Activated effector memory CD4-positive, alpha-beta T cell treated with Interleukin-2 at 50 U/mL for 16 hours (primary cell): ENCODE results near the gene KDM2B.

Source experiments
- DNase-seq: peaks from one replicate; pipeline ENCODE4 v3.0.0-alpha.2; 2020

KDM2B gene

DNA sequence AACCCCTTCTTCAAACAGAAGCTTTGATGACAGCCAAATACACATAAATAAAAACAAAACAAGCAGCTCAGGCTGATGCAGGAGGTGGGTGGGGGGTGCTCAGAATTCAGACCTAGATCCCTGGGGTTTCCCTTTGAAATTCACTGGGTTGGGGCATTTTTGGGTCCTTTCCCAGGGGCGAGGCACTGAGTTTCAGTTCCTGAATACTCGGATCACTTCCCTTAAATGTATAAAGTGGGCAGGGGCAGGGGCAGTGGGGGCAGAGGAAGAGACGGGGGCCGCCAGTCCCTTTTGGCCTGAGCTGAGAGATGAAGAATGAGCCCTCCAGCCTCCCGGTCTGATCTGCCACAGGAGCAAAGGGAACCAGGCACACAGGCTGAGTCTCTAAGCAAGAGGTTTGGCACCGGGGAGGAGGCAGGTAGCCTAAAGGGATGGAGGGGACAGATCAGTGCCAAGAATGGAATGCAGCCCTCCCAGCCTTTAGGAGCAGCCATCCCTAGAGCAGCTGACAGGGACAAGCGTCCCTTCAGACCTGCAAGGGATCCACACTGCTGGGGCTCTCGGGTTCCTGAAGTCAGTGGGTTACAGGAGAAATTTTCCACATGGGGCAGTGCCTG, 20.3 kb downstream of the KDM2B start:
- no peak for DNase-seq

DNA sequence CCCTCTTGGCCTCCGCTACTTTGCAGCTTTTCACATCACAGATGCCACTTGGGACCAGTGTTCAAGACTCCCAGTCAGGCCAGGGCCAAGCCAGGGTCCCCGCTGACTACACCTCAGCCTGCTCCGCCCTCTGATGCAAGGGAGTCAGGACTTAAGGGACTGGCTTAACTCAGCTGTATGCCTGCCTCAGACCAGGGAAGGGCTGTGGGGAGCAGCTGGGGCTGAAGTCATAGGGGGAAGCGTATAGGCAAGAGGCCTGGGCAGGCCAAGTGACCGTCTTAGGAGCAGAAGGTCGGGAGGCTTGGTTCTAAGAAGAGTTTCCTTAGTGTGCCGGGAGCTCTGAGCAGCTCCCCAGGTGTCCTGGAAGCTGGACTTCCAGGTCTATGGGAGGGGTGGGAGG, 21.9 kb downstream of the KDM2B start:
- no peak for DNase-seq

DNA sequence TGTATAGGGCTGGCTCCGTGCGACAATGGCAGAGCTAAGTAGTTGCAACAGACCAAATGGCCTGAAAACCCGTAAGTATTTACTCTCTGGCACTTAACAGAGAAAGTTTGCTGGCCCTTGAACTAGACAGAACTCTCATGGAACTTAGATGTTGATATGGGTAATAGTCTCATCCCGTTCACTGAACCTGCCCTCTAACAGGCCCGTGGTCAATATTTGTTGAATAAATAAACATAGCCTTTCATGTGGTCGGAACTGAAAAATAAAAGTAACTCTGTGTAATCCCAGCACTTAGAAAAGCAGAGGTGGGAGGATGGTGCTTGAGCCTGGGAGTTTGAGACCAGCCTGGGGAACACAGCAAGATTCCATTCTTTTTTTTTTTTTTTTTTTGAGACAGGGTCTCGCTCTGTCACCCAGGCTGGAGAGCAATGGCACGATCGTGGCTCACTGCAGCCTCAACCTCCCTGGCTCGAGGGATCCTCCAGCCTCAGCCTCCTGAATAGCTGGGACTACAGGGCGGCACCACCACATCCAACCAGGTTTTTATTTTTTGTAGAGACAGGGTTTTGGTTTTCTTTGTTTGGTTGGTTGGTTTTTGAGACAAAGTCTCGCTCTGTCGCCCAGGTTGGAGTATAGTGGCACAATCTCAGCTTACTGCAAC, 29.7 kb downstream of the KDM2B start:
- no peak for DNase-seq

DNA sequence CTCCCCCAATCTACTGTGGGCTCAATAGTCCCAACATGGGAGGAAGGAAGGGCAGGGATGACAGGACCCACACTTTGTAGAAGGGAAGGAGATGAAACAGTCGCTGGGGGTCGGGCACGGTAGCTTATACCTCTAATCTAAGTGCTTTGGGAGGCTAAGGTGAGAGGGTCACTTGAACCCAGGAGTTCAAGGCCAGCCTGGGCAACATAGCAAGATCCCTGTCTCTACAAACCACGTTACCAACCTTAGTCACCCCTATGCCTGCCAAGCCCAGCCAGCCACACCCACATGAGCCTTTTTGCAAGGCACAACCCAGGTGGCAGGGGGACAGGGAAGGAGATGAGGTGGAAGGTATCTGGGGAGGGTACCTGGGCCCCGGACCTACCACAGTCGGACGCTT, 31.7 kb downstream of the KDM2B start:
- no peak for DNase-seq

DNA sequence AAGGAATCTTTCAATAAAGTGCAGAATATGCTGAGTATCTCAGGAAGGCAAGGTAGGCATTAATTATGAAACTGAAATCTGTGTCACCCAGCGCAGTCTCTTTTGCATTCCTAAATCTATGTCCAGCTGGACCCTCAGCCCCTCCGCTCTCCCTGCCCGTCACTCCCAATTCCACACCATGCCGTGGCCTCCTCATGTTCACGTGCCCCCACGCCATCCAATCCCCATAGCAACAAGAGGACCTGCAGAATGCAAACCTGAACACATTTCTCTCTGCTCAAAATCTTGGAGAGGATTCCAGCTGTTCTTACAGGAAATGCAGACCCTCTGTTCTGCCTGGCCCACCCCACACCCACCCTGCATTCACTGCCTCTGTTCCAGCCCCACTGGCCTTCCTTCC, 35.3 kb downstream of the KDM2B start:
- DNase-seq, result no peak

DNA sequence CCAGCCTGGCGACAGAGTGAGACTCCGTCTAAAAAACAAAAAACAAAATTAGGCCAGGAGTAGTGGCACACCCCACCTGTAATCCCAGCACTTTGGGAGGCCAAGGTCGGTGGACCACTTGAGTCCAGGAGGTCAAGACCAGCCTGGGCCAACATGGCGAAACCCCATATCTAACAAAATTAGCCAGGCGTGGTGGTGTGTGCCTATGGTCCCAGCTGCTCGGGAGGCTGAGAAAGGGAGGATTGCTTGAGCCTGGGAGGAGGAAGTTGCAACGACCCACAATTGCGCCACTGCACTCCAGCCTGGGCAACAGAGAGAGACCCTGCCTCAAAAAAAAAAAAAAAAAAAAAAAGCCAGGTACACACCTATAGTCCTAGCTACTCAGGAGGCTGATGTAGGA, 37.0 kb downstream of the KDM2B start:
- no peak for DNase-seq

DNA sequence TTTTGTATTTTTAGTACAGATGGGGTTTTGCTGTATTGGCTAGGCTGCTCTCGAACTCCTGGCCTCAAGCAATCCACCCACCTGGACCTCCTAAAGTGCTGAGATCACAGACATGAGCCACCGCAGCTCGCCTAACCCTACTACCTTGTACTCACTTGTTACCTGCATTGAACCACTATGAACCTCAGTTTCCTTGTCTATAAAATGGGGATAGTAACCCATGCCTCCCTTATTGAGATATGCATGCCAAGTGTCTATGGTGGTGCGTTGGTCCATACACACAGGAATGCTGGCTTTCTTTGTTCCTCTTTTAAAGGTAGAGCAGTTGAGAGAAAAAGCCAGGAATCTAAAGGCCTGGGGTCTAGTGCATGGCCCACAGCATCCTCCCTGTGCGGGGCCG, 40.9 kb downstream of the KDM2B start:
- no peak for DNase-seq

DNA sequence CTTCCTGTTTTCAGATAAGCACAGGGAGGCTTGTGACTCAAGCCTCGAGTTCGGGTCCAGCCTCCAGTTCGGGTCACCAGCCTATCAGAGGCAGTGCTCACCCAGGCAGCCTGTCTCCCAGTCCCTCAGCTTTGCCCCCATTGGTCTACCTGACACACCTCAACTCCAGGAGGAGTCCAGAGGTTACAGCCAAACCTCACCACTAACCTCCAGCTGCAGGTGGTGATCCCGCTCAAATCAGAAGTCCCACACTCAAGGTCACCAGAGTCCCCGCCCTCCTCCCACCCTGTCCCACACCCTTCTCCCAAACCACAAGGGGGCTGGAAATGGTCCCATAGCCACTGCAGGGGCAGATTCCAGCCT, 42.1 kb downstream of the KDM2B start:
- DNase-seq, result no peak

DNA sequence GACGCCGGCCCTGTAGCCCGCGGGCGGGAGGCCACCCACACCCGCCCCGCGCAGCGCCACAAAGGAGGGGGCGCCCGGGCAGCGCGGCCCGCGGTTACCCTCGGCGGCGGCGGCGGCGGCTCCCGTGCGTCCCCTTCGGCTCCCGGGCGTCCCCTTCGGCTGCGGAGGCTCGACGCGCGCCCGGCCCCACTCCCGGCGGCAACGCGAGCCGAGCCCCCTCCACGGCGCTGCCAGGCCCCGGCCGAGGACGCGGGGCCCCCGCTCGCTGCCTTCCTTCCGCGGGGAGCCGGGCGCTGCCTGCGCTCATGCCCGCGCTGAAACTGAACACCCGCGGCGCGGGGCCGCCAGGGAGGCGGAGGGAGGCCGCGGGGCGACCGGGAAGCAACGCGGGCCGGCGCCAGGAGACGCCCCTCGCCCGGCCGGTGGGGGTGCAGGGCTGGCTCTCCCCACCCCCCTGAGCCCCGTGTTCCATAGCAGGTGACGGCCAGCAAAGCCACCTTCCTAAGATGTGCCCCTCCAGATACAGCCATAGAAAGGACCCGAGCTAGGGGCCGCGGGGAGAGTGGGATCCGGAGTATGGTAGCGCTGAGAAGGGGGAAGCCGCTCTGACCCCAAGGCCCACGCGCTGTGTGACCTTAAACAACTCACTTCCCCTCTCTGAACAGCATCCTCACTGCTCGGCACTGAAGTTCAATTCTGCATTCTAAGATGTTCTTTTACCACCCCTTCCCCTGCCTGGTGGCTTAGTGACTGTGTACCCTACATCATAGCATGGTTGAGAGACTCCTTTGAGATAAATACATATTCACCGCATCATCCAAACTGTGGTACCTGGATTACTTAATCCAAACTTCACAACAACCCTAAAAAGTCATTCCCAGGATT, 42.8 kb downstream of the KDM2B start:
- peak; percentile 20 for DNase-seq

DNA sequence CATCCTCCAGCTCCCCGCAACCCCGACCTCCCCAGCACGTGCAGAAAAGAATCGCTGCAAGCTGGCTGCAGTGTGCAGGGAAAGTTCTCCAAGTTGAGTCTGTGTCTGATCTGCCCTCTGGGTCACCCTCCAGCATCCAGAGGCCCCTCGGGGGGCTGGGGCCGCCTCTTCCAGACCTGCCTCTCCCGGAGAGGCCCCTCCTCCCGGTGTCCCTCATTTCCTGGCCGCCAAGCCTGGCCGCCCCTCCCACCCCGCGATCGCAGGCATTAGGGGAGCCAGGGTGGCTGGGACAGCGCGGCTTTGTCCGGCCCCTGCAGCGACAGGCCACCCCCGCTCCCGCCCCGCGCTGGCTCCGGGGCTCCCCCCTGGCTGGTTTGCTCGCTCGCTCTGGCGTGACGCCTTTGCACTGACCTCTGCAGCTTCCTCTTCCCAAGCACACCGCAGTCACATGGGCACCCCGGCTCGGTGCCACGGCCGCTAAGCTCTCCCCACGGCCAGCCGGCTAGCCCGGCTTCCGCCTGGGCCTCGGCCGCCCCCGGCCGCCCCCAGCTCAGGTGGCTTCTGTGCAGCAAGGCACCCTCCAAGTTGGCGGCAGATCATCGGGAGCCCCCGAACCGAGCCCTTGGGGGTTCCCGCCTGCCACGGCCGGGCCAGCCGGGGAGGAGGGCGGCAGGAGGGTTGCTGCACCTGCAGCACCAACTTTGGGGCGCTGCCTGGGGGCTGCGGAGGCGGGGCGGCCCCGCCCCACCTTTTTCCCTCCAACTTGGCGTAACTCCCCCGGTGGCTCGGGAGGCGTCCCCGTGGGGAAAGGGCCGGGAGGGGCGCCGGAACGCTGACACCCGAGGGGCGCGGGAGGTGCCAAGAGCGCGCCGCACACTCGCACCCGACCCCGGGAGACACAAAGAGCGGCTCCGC, 43.7 kb downstream of the KDM2B start:
- DNase-seq, result peak; percentile 31

DNA sequence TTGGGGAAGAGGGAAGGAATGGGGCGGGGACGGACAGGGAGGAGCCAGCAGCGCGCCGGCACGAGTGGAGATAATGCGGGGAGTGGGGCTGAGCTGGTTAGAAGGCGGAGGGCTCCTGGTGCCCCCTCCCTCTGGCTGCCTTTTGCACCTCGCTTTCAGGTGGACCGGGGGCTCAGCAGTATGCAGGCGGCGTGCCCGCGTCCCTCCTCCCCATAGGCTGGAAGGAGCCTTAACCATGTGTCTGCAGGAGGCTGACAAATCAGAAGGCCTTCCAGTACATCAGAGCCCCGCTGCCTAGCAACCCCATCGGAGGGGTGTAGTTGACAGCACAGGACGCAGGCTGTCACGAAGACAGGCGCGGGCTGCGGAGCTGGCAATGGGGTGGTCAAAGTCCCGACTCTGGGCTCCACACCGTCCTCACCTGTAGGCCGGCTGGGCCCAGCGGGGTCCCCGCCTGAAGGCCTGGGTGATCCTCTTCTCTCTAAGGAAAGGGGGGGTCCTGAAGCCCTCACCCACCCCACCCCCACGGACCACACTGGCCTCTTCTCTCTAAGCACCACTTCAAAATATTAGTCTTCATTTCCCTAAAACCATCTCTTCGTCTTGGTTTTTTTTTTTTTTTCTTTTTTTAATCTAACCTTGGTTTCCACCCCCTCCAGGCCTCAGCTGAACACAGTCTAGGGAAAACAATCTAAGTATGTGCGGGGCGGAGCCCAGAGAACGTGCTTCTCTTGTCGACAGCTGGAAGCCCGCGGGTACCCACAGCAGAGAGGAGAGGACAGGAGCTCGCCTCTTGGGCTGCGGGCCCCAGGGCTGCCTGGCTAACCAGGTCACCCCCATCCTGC, 44.5 kb downstream of the KDM2B start:
- DNase-seq, result peak; percentile 21

DNA sequence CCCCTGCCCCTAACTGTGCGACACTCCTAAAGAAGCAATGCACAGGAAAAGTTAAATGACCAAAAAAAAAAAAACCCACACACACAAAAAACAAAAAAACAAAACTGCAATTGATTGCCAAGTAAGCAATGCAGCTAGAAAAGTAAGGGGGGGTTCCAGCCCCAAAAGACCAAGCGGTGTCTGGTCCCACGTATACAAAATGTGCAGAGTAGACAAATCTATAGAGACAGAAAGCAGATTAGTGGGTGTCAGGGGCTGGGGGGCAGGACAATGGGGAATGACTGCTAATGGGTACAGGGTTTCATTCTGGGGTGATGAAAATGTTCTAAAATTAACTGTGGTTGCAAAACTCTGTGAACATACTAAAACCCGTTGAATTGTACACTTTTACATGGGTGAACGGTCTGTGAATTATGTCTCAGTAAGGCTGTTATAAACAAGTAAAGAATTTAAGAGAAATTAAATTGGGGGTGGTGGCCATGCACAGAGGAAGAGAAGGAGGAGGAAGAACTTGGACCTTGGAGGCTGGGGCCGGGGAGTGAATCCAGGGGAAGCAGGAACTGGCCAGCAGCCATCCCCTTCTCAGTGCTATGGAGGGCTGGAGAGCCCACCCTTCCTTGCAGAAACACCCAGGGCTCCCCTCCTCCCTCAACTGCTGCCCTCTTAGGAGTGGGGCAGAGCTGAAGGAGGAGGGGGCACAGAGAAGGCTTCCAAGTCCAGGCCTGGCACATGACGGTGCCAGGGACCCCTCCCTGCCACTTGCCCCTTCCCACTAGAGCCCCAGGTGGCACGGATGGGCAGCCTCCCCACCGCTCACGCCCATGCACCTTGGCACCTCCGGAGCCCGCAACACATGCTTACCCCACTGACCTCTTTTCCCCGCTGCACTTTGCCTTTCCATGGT, 45.4 kb downstream of the KDM2B start:
- no peak for DNase-seq

DNA sequence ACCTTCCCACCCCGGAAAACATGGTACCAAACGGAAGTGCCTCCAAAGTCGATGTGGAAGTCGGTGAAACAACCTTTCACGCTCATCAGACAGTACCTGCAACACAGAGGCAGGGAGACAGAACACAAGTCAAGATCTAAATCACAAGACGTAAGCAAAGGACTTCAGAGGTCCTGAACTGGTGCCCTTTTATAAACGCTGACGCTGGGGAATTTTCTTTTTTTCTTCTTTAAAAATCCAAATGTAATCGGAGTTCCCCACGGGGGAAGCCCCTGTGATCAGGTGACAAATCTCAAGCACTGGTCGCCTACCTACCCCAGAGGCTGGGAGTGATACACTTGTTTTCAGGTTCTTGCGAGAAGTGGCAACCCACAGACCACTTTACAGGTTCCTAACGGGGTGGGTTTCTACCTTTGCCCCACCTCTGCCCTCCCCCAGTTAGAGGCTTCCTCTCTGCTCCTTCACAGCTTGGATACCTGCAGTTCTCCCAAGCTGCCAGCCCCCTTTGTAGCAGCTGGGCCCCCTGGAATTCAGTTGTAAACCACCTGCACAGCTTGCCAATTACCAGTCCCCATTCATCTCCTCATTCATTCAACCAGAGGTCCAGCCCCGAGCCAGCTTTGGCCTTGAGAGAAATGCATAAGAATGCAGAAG, 46.2 kb downstream of the KDM2B start:
- peak; percentile 34 for DNase-seq

DNA sequence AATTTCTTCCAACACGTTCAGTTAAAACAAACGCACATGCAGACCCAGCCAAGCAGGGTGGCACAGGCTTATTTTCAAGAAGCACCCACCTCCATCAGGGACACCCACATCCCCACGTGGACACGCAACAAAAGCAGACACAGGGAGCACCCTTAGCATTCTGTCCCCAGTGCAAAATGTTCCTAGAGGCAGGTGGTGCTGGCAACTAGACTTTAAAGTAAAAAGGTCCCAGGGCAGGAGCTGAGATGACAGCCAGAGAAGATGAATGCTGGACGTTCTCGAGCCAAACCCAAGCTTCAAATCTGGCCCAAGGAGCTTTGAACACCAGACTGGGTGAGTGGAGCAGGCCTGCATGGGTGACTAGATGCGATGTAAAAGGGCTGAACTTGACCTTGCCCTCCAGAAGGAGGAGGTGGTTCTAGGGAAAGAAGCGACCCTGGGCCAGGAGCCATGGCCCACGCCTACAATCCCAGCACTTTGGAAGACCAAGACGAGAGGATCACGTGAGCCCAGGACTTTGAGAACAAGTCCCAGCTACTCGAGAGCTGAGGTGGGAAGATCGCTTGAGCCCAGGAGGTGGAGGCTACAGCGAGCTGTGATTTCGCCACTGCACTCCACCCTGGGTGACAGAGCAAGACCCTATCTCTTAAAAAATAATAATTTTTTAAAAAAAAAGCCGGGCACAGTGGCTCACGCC, 47.3 kb downstream of the KDM2B start:
- DNase-seq, result no peak

DNA sequence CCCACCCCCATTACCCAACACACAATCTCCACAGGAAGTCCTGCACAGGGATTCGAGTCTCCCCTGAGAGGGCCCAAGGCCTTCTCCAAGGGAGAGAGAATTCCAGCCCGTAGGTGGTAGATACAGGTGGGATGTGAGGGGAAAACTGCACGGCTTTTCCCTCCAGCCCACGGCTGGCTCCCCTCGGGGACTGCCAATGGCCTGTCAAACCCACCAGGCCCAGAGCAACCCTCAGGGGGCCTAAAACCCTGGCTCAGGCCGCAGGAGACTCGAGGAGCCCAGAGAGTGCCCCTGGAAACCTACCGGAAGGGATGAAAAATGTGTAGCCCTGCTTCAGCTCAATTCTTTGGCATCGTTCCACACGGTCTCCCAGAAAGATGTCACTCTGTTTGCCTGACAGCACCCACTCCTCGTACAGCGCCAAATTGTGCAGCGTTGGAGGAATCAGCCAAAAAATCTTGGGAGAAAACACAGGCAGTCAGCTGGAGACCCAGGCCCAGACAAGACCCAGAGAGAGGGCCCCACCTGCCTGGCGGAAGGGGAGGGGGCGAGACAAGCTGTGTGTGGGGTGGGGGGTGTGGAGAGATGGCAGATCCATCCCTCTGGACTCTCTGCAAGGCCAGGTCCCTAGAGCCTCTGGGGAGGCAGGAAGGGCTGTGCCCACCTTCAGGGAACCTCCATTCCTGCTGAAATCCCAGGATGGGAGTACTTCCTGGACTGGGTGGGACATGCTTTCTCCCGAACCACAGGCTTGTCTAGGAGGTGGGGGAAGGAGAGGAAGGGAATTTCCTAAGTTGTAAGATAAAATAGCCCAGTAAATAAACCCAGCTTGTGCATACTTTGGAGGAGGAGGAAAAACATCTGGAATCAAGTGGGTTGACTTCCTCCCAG, 48.1 kb downstream of the KDM2B start:
- no peak for DNase-seq

DNA sequence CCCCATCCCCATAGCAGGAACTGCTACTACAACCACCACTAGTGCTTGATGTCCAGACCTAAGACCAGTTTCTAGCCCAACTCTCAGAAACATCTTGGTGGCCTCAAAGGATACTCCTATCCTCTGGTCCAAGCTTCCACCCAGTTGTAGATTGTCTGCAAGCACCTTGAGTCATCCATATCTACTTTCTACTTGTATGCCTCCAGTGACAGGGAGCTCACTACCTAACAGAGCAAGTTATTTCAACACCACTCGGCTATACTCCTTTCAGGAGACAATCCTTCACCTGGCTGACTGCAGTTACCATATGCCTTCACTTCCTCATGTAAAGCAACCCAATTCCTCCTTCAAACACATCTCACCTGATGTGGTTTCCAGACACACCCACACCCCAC, 49.5 kb downstream of the KDM2B start:
- DNase-seq, result no peak

DNA sequence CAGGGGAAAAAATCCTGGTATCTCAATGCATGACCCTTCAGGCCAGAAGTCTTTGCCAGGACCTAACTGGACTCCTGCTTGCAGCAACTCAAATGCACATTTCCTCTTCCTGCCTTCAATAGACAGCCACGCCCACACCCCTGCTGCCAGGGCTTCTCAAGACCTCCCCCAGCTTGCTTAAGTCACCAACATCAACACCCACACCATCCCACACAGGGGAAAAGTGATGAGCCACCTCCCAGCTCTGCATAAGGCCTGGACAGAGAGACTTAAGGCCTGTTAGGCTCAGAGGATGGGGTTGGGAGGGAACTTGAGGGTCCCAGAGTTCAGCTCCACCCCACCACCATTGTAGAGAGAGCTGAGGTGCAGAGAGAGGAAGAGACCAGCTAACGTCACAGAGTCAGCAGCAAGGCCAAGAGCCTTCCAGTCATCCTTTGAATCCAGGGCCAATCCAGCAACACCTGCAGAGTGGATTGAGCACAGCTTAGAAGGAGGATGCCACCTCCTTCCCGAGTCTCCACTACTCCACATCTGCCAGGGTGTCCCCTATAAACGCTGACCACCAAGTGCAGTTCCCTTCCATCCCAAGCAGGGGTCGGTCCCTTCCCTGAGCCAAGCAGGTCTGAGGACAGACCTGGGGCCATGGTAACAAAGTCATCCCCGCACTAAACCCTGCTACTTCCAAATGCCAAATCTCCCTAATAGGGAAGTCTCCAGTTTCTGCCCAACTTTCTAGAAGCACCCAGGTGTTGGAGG, 50.0 kb downstream of the KDM2B start:
- DNase-seq, result peak; percentile 53

DNA sequence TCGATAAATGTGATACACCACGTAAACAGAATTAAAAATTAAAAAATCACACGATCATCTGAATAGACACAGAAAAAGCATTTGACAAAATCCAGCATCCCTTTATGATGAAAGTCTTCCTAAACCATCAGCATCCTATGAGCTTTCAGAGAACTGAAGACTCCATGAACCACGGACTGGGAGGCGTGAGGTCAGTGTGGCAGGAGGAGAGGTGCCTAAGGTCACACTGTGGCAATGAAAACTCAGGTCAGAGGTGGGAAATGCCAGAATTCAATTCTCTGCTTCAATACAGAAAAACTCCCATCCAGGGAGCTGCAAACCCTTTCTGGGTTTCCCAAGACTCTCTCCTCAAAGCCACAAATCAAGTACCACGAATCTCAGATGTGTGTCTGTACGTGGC, 51.6 kb downstream of the KDM2B start:
- no peak for DNase-seq
